ENCODE measurements around the gene SNX5. TPM values are rescaled to one million over a fixed set of nuclear protein-coding genes. Genes with fewer than 3 reads are reported as not detected.

SNX5 gene
- total and polyA plus RNA-seq, 2 of the 8 experiments (the other 6 are each of a cell fraction or from before 2014, with no cell fraction given) = 155 to 194 TPM

DNA sequence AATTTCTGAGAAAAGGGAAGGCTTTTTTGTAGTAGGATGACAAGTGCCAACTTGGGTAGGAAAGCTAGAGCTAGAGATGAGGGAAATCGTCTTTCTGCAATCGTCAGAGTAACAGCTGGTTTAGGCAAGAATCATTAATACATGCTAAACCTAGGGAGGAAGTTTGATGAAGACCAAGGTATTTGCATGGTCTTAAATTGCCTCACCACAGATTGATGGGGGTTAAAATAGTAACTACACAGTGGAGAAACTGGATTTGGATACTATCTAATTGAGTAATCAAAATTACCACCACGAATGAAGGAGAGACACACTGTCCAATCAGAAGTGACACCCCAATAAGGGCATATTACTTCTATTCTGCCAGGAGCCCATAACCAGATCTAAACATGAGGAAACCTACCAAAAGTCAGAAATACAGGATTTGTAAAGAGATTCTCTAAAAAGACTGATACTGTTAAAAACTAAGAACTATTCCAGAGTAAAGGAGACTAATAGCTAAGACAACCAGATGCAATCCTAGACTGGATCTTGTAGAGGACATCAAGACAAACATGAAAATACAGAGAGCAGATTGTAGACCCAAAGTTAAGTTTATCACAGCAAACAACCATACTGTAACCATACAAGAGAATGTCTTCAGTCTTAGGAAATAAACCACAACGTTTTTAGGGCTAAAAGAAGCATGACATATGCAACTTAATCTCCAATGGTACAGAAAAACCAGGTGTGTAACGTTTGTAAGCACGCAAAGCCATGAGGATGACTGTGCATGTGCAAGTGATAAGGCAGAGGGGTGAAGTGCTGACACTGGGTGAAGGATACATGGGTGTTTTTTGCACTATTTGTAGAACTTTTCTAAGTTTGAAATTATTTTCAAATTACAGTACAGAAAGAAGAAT, 21.8 kb downstream of the SNX5 start (continued):
- TF ChIP-seq USF2 (IDR thresholded peaks at IDR 0.05; ENCODE audit: low read length) (no peak), TAF7 (optimal IDR thresholded peaks at IDR 0.05; ENCODE audit: borderline replicate concordance, low read depth, low read length) (no peak)
